GM19193 (cell line): ENCODE measurements around the gene CENPP.

Experiments
- POLR2A ChIP-seq: IDR thresholded peaks from 4 replicates; pipeline ENCODE4 v1.6.1; 2011; ENCODE audit not compliant: insufficient read depth, insufficient read length; ENCODE audit errors: extremely low read depth

The CENPP gene

GRCh38 chr9:92615790-92616189 lies 290.0 kb downstream of the CENPP start:
- TF ChIP-seq POLR2A: no peak

GRCh38 chr9:92616199-92616641 lies 290.5 kb downstream of the CENPP start:
- TF ChIP-seq POLR2A: no peak

- no peak for TF ChIP-seq POLR2A
These were observed 290.9 kb downstream of the CENPP start for GRCh38 chr9:92616655-92617111.

- TF ChIP-seq POLR2A: no peak
These were observed 291.6 kb downstream of the CENPP start for GRCh38 chr9:92617195-92617813.

GRCh38 chr9:92617951-92618510 lies 292.3 kb downstream of the CENPP start:
- no peak for TF ChIP-seq POLR2A

- TF ChIP-seq POLR2A: no peak
These were observed 293.0 kb downstream of the CENPP start for GRCh38 chr9:92618633-92619225.

GRCh38 chr9:92619601-92620300 lies 294.0 kb downstream of the CENPP start:
- no peak for TF ChIP-seq POLR2A

GRCh38 chr9:92620845-92621244 lies 295.1 kb downstream of the CENPP start:
- TF ChIP-seq POLR2A: no peak

- no peak for TF ChIP-seq POLR2A
These were observed 300.7 kb downstream of the CENPP start for GRCh38 chr9:92626484-92626883.

GRCh38 chr9:92627651-92628050 lies 301.9 kb downstream of the CENPP start:
- no peak for TF ChIP-seq POLR2A

GRCh38 chr9:92631452-92632343 lies 305.9 kb downstream of the CENPP start:
- TF ChIP-seq POLR2A: no peak

GRCh38 chr9:92632641-92633040 lies 306.9 kb downstream of the CENPP start:
- TF ChIP-seq POLR2A: no peak

GRCh38 chr9:92633614-92634278 lies 308.0 kb downstream of the CENPP start:
- no peak for TF ChIP-seq POLR2A

GRCh38 chr9:92634712-92635605 lies 309.2 kb downstream of the CENPP start:
- TF ChIP-seq POLR2A: no peak

GRCh38 chr9:92635760-92636159 lies 310.0 kb downstream of the CENPP start:
- no peak for TF ChIP-seq POLR2A
